GM15510 (cell line): ENCODE measurements around the gene LOXL3.

Experiments
- POLR2A ChIP-seq: IDR thresholded peaks from 3 replicates; pipeline ENCODE4 v1.6.1; 2011; ENCODE audit warnings: borderline replicate concordance; ENCODE audit not compliant: insufficient read length; ENCODE audit errors: extremely low read depth

Gene LOXL3

GRCh38 chr2:74486141-74486540 lies 67.6 kb downstream of the LOXL3 start:
- no peak for TF ChIP-seq POLR2A

- TF ChIP-seq POLR2A: peak; percentile 69
Observed at GRCh38 chr2:74482801-74483674, 70.7 kb downstream of the LOXL3 start, which contains the start of the genes CCDC142 and TTC31. TSS of gene CCDC142 (minus strand) at chr2:74482998. CDS start at chr2:74482837, 161 bp downstream. TSS of gene TTC31 (plus strand) at chr2:74483081. CDS start at chr2:74483096, 15 bp downstream.
